HepG2 (cell line): ENCODE measurements around the gene ABI2. TPM values are rescaled to one million over a fixed set of nuclear protein-coding genes. Genes with fewer than 3 reads are reported as not detected.

Source experiments
- FOXM1 ChIP-seq: sonication (generic); formaldehyde crosslinking; IDR thresholded peaks from 2 replicates; pipeline ENCODE4 v1.5.0; 2020; ENCODE audit warnings: missing genetic modification reagents
- SALL1 ChIP-seq: sonication (generic); formaldehyde crosslinking; IDR thresholded peaks from 2 replicates; pipeline ENCODE4 v1.8.0; 2022; ENCODE audit warnings: mild to moderate bottlenecking, missing genetic modification reagents
- ZNF451 ChIP-seq: sonication (generic); formaldehyde crosslinking; IDR thresholded peaks from 2 replicates; pipeline ENCODE4 v1.5.0; 2020; ENCODE audit warnings: mild to moderate bottlenecking, missing genetic modification reagents
- ZNF749 ChIP-seq: sonication (generic); formaldehyde crosslinking; IDR thresholded peaks from 2 replicates; pipeline ENCODE4 v1.8.0; 2022; ENCODE audit warnings: mild to moderate bottlenecking, missing genetic modification reagents, moderate library complexity, borderline replicate concordance
- ZNF75D ChIP-seq: sonication (generic); formaldehyde crosslinking; IDR thresholded peaks from 2 replicates; pipeline ENCODE4 v1.8.1; 2023; ENCODE audit warnings: missing genetic modification reagents, mild to moderate bottlenecking, borderline replicate concordance
- ZNF775 ChIP-seq: sonication (generic); formaldehyde crosslinking; IDR thresholded peaks from 2 replicates; pipeline ENCODE4 v1.4.0; 2020; ENCODE audit warnings: missing genetic modification reagents, mild to moderate bottlenecking, moderate library complexity, borderline replicate concordance
- ZZZ3 ChIP-seq: sonication (generic); formaldehyde crosslinking; IDR thresholded peaks from 2 replicates; pipeline ENCODE4 v1.4.0; 2020; ENCODE audit warnings: missing genetic modification reagents, mild to moderate bottlenecking, borderline replicate concordance
- polyA plus RNA-seq, 8 experiments: library from polyadenylated mRNA; depleted of rRNA in 3 of 8; stranded (reverse) in 7 of 8; unstranded in 1 of 8; fragments of >200 nt; fragmentation: Illumina TruSeq in 4 of 8; extraction: Trizol in 4 of 8; gene quantifications; 2 replicates each; pipeline versions ENCODE4 v1.2.1 to v1.2.3, GENCODE V29; 2011 to 2016; ENCODE audit warnings: low read depth in 4 of 8, missing spikeins in 1 of 8, mixed read lengths in 1 of 8; ENCODE audit not compliant: insufficient read depth in 1 of 8
- total RNA-seq, 5 experiments: library from RNA; depleted of rRNA; stranded (reverse); fragments of >200 nt; fragmentation: Illumina TruSeq; extraction: Trizol; gene quantifications; 2 replicates each; pipeline ENCODE4 v1.2.3, GENCODE V29; 2016; ENCODE audit warnings: low read depth in 1 of 5
- TF ChIP-seq, protein P1 (sequence below): IDR thresholded peaks from 2 replicates; pipeline ENCODE4 v1.6.1; 2016; ENCODE audit warnings: missing biosample characterization, missing genetic modification reagents, low read depth
- TF ChIP-seq, protein P2 (sequence below): sonication (generic); formaldehyde crosslinking; IDR thresholded peaks from 2 replicates; pipeline ENCODE4 v1.8.0; 2022; ENCODE audit warnings: missing genetic modification reagents, mild to moderate bottlenecking, inconsistent platforms, borderline replicate concordance
- TF ChIP-seq, protein P3 (sequence below), 2 experiments: sonication (generic) in 1 of 2; formaldehyde crosslinking in 1 of 2; IDR thresholded peaks; 2 replicates each; pipeline versions ENCODE4 v1.6.1 to v1.9.0; 2014 to 2022; ENCODE audit warnings: antibody characterized with exemption in 1 of 2, borderline replicate concordance in 1 of 2, inconsistent platforms in 1 of 2, low read depth in 1 of 2, missing genetic modification reagents in 1 of 2
- TF ChIP-seq, protein P4 (sequence below): sonication (generic); formaldehyde crosslinking; IDR thresholded peaks from 2 replicates; pipeline ENCODE4 v1.5.1; 2020; ENCODE audit warnings: mild to moderate bottlenecking, missing genetic modification reagents, borderline replicate concordance

ABI2 gene
- total and polyA plus RNA-seq, 2 of the 13 experiments (the other 11 are each of a cell fraction or from before 2014, with no cell fraction given): 28.4 to 32.4 TPM

DNA sequence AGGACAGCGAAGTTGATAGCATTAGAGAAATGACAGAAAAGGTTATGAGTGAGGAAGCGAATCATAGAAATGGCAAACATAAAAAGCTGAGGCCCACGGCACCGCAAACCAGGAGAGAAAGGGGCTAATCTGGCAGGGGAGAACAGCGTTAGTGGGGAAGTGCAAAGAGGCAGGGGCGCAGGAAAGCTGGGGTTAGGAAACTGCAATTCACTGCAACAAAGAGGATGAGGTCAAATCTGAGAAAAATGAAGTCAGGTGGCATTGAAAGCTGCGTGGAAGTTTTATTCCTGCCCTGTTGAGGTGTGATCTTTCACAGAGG is 653 bp upstream of the ABI2 start (continued):
- TF ChIP-seq, protein P1, sequence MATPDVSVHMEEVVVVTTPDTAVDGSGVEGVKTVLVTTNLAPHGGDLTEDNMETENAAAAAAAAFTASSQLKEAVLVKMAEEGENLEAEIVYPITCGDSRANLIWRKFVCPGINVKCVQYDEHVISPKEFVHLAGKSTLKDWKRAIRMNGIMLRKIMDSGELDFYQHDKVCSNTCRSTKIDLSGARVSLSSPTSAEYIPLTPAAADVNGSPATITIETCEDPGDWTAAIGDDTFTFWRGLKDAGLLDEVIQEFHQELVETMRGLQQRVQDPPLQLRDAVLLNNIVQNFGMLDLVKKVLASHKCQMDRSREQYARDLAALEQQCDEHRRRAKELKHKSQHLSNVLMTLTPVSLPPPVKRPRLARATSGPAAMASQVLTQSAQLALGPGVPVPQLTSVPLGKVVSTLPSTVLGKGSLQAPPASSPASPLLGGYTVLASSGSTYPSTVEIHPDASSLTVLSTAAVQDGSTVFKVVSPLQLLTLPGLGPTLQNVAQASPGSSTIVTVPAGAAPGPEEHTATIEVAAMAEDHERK (CRISPR knock-in tag): no peak
- no peak for TF ChIP-seq ZZZ3 (CRISPR knock-in tag)
- TF ChIP-seq ZNF75D (CRISPR knock-in tag): 0 out of 2 replicates have a peak, but pooled peaks have one; percentile 39
- no peak for TF ChIP-seq SALL1 (CRISPR knock-in tag)
- TF ChIP-seq, protein P2, sequence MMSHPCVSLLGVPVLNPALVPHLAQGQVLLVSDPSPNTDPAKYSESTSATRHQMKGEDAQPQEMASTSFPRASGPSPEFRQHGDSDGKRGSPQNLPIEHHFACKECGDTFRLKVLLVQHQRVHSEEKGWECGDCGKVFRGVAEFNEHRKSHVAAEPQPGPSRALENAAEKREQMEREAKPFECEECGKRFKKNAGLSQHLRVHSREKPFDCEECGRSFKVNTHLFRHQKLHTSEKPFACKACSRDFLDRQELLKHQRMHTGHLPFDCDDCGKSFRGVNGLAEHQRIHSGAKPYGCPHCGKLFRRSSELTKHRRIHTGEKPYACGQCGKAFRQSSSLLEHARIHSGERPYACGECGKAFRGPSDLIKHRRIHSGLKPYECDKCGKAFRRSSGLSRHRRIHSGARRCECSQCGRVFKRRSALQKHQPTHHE (CRISPR knock-in tag): no peak
- peak; percentile 17; the same call in 1 of the 2 replicates for TF ChIP-seq ZNF749 (CRISPR knock-in tag)
- TF ChIP-seq, protein P3, sequence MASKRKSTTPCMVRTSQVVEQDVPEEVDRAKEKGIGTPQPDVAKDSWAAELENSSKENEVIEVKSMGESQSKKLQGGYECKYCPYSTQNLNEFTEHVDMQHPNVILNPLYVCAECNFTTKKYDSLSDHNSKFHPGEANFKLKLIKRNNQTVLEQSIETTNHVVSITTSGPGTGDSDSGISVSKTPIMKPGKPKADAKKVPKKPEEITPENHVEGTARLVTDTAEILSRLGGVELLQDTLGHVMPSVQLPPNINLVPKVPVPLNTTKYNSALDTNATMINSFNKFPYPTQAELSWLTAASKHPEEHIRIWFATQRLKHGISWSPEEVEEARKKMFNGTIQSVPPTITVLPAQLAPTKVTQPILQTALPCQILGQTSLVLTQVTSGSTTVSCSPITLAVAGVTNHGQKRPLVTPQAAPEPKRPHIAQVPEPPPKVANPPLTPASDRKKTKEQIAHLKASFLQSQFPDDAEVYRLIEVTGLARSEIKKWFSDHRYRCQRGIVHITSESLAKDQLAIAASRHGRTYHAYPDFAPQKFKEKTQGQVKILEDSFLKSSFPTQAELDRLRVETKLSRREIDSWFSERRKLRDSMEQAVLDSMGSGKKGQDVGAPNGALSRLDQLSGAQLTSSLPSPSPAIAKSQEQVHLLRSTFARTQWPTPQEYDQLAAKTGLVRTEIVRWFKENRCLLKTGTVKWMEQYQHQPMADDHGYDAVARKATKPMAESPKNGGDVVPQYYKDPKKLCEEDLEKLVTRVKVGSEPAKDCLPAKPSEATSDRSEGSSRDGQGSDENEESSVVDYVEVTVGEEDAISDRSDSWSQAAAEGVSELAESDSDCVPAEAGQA (IDR thresholded peaks at IDR 0.05; ENCODE audit: low read depth): 0 out of 2 replicates have a peak, but pooled peaks have one; percentile 41
- TF ChIP-seq, protein P3 (CRISPR knock-in tag; IDR thresholded peaks at IDR 0.05; ENCODE audit: borderline replicate concordance): no peak
- 0 out of 2 replicates have a peak, but pooled peaks have one; percentile 50 for TF ChIP-seq FOXM1 (CRISPR knock-in tag)
- 0 out of 2 replicates have a peak, but pooled peaks have one; percentile 47 for TF ChIP-seq ZNF451
- TF ChIP-seq ZNF775: peak; percentile 70; the same call in 1 of the 2 replicates
- TF ChIP-seq, protein P4, sequence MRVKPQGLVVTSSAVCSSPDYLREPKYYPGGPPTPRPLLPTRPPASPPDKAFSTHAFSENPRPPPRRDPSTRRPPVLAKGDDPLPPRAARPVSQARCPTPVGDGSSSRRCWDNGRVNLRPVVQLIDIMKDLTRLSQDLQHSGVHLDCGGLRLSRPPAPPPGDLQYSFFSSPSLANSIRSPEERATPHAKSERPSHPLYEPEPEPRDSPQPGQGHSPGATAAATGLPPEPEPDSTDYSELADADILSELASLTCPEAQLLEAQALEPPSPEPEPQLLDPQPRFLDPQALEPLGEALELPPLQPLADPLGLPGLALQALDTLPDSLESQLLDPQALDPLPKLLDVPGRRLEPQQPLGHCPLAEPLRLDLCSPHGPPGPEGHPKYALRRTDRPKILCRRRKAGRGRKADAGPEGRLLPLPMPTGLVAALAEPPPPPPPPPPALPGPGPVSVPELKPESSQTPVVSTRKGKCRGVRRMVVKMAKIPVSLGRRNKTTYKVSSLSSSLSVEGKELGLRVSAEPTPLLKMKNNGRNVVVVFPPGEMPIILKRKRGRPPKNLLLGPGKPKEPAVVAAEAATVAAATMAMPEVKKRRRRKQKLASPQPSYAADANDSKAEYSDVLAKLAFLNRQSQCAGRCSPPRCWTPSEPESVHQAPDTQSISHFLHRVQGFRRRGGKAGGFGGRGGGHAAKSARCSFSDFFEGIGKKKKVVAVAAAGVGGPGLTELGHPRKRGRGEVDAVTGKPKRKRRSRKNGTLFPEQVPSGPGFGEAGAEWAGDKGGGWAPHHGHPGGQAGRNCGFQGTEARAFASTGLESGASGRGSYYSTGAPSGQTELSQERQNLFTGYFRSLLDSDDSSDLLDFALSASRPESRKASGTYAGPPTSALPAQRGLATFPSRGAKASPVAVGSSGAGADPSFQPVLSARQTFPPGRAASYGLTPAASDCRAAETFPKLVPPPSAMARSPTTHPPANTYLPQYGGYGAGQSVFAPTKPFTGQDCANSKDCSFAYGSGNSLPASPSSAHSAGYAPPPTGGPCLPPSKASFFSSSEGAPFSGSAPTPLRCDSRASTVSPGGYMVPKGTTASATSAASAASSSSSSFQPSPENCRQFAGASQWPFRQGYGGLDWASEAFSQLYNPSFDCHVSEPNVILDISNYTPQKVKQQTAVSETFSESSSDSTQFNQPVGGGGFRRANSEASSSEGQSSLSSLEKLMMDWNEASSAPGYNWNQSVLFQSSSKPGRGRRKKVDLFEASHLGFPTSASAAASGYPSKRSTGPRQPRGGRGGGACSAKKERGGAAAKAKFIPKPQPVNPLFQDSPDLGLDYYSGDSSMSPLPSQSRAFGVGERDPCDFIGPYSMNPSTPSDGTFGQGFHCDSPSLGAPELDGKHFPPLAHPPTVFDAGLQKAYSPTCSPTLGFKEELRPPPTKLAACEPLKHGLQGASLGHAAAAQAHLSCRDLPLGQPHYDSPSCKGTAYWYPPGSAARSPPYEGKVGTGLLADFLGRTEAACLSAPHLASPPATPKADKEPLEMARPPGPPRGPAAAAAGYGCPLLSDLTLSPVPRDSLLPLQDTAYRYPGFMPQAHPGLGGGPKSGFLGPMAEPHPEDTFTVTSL: no peak
